GM21619 (cell line): ENCODE measurements around the gene DAAM1.

Experiments used
- ATAC-seq: cut with Tn5 transposase; IDR thresholded peaks from one replicate; pipeline ENCODE4 v1.9.1; 2021; ENCODE audit not compliant: unreplicated experiment

The DAAM1 gene

GRCh38 chr14:59356767-59357166 lies 168.3 kb downstream of the DAAM1 start:
- ATAC-seq = peak; percentile 61

- ATAC-seq = no peak
These were observed 169.6 kb downstream of the DAAM1 start for GRCh38 chr14:59358102-59358501.

- no peak for ATAC-seq
These were observed 170.3 kb downstream of the DAAM1 start for GRCh38 chr14:59358784-59359183.

- no peak for ATAC-seq
These were observed 171.1 kb downstream of the DAAM1 start for GRCh38 chr14:59359431-59360124.

GRCh38 chr14:59360233-59360632 lies 171.8 kb downstream of the DAAM1 start:
- ATAC-seq = no peak

GRCh38 chr14:59360923-59361794 lies 172.7 kb downstream of the DAAM1 start:
- no peak for ATAC-seq

- ATAC-seq = no peak
These were observed 174.0 kb downstream of the DAAM1 start for GRCh38 chr14:59362513-59362912.

GRCh38 chr14:59363531-59364226 lies 175.2 kb downstream of the DAAM1 start:
- no peak for ATAC-seq

GRCh38 chr14:59370158-59370742 lies 181.8 kb downstream of the DAAM1 start:
- ATAC-seq = no peak

- ATAC-seq = no peak
These were observed 183.3 kb downstream of the DAAM1 start for GRCh38 chr14:59371771-59372170.

- ATAC-seq = no peak
These were observed 185.6 kb downstream of the DAAM1 start for GRCh38 chr14:59374048-59374447.

GRCh38 chr14:59376686-59377085 lies 188.2 kb downstream of the DAAM1 start:
- no peak for ATAC-seq

GRCh38 chr14:59377491-59377890 lies 189.0 kb downstream of the DAAM1 start:
- no peak for ATAC-seq

GRCh38 chr14:59377991-59378601 lies 189.6 kb downstream of the DAAM1 start:
- ATAC-seq = no peak

GRCh38 chr14:59389936-59390335 lies 201.5 kb downstream of the DAAM1 start:
- no peak for ATAC-seq

- ATAC-seq = no peak
These were observed 202.9 kb downstream of the DAAM1 start for GRCh38 chr14:59391388-59391787.

- ATAC-seq = no peak
These were observed 205.8 kb downstream of the DAAM1 start for GRCh38 chr14:59394268-59394667.

GRCh38 chr14:59395672-59396071 lies 207.2 kb downstream of the DAAM1 start:
- no peak for ATAC-seq

GRCh38 chr14:59398841-59399240 lies 210.4 kb downstream of the DAAM1 start:
- no peak for ATAC-seq

- no peak for ATAC-seq
These were observed 218.2 kb downstream of the DAAM1 start for GRCh38 chr14:59406454-59407245.
